UCSD-AML1 (cell line): ENCODE results near the gene FRK.
"Not testable (repeated sequence)": the region's sequence is repeated elsewhere in the genome, so short reads cannot be mapped to it uniquely, and the experiment has no call there.

Experiments used
- DNase-seq: peaks from one replicate; lab custom pipeline; 2025; ENCODE audit not compliant: unreplicated experiment; lab: John Stamatoyannopoulos, UW

The FRK gene

DNA sequence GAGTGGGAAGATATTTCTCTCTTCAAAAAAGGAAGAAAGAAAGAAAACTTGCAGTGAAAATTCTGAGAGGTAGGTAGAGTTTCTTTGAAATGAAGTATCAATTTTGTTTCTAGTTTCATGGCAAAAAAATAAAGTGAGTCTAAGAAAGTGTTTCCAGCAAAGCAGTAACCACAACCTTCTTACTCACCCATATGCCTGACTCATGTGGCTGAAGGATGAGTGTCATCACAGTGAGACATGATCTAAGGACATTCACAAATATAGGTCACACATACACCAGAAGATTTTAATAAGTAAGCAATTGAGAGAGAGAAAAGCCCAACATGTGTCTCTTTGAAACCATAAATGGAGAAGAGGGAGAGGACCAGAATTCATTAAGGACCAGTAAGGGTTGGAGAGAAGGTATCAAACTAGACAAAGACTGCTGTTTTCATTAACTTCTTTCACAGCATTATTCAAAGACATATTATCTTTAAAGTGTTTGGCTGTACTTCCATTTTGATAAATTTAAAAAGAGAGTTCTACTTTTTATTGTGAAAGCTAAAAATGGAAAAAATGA is 169.5 kb downstream of the FRK start:
- DNase-seq = no peak

DNA sequence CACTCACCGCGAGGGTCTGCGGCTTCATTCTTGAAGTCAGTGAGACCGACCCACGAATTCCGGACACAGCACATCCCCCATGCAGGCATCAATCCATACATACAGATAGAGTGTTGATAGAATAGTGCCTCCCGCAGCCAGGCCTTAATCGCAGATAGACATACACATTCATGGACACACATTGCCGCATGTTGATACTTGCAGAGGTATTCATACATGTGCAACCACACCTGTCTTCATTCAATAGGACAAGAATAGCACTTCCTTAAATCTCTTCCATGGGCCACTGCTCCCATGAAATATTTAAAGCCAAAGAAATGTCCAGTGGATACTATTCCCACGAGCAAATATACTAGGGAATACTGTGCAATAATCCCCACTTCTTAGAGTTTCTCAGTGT is 170.5 kb downstream of the FRK start:
- DNase-seq = no peak

- not testable (repeated sequence) for DNase-seq
Observed at GRCh38 chr6:115888687-115889470, 171.8 kb downstream of the FRK start.

DNA sequence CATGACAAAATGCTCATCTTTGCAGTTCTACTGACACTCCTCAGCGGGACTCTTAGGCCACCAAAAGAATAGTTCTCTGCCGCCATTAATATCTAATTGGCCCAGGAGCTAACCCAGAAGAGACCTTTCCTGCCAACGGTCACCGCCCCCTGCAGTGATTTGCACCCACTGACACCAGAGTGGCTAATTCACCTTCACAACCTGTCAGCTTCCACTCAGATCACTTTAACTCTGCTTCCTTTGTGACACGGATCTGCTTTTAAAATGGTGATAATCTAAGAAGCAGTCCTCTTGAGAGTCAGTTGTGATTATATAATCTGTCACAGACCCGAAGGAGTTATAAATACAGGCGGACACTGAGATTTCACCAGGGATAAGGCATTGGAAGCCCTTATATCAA is 172.8 kb downstream of the FRK start:
- no peak for DNase-seq

GRCh38 chr6:115885636-115886366 is 174.9 kb downstream of the FRK start:
- DNase-seq = no peak

DNA sequence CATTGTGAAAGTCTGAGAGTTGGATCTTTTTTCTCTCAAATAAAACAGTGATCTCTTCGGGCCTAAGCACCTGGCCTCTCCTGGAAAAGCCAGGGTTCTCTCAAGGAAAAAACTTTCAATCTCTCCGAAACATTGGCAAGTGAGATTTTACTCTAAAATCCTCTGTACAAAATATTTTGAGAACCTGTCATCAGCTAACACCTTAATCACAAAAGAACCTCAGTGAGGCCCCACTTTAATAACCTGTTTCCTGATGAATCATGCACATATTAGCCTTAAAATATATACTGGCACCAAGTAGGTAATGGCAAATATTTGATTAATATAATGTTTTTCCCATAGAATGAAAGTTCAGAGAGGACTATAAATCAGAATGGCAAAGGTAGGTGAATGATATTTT is 177.9 kb downstream of the FRK start:
- DNase-seq = no peak

DNA sequence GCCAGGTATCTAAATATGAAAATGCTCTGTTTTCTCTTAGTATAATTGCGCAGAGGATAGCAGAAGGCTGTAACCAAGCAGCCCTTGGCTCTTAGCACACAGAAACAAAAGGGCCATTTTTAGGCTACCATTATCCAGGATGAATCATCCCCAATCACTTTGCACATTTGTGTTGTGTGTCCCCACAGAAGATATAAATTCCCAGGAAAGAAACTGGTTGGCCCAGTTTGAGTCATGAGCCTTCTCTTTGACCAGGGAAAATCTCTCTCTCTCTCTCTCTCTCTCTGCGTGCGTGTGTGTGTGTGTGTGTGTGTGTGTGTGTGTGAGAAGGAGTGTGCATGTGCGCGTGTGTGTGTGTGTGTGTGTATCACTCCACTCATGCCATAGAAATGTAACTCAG is 178.5 kb downstream of the FRK start:
- no peak for DNase-seq
